ENCODE measurements around the gene UBE2B.
"Not testable (repeated sequence)": the region's sequence is repeated elsewhere in the genome, so short reads cannot be mapped to it uniquely, and the experiment has no call there.

The UBE2B gene

DNA sequence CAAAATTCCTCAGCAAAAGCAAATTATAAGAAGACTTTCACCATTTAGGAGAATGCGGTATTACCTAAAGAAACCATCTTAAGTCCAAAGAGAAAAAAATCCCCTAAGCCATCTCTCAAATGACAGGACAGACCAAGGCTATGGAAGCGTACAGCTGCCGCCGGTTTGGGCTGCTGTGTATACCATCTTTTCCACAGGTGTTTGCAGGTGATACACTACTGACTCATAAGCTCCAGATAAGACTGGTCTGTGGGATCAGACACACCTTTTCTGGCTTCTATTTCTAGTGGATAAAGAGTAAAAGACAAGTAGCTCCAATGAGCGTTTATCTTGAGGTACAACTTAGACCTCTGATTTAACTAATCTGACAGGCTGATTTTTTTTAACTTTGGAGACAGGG is 32.6 kb downstream of the UBE2B start:
- FAIRE-seq, result no peak

- no peak for FAIRE-seq
These were observed 35.0 kb downstream of the UBE2B start for GRCh38 chr5:134406390-134406789.

- no peak for FAIRE-seq
These were observed 38.0 kb downstream of the UBE2B start for GRCh38 chr5:134409321-134409720.

- no peak for FAIRE-seq
These were observed 39.5 kb downstream of the UBE2B start for GRCh38 chr5:134410822-134411221.

- FAIRE-seq, result no peak
These were observed 39.8 kb downstream of the UBE2B start for GRCh38 chr5:134411228-134411545.

DNA sequence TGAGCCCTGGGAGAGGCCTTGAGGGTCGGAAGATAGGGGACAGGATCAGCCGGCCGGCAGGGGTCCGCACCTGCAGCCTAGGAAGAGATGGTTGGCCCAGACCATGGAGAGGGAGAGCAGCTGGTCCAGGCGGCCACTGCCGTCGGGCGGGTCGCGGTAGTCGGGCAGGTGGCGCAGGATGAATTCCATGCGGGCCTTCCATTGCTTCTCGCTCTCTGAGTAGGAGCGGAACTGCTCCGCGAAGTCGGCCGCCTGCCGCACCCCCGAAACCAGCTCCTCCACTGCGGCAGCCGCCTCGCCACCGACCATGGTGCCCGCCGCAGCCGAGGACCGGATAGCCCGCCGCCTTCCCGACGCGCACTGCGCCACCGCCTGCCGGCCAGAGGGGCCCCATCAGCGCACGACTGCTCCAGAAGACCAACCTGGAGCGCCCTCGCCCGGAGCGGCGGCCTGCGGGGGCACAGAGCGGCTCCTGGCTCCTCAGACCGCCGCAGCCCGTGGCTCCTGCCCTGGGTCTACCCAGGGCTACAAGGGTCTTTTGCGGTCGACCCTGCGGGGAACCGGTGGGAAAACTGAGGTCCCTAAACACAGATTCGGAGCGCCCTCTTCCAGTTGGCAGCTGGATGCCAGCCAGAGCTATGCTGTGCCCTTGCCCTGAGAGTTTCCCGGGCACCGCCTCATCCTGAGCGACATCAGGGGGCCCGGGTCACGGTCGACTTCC is 40.3 kb downstream of the UBE2B start, which contains the start of gene CDKN2AIPNL:
CDKN2AIPNL (minus strand) TSS at position 336 of the 721 bp plus-strand sequence; CDS start at position 309, 27 bp downstream.
- no peak for FAIRE-seq

GRCh38 chr5:134413046-134413445 is 41.7 kb downstream of the UBE2B start:
- no peak for FAIRE-seq

DNA sequence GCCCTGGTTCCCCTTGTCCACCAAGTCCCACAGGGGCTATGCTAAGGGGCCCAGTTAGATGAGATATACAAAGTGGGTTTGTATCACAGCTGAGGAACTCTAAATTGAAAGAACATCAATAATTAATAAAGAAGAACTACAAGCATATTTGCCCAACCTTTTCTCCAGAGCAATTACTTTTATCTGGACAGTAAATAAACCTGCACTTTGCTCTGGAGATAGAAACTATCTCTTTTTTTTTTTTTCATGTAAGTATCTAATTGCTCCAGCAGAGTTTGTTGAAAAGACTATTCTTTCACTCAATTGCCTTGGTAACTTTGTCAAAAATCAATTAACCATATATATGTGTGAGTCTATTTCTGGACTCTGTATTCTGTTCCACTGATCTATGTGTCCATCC is 46.3 kb downstream of the UBE2B start:
- FAIRE-seq, result no peak

GRCh38 chr5:134418958-134419357 is 47.6 kb downstream of the UBE2B start:
- FAIRE-seq, result no peak

DNA sequence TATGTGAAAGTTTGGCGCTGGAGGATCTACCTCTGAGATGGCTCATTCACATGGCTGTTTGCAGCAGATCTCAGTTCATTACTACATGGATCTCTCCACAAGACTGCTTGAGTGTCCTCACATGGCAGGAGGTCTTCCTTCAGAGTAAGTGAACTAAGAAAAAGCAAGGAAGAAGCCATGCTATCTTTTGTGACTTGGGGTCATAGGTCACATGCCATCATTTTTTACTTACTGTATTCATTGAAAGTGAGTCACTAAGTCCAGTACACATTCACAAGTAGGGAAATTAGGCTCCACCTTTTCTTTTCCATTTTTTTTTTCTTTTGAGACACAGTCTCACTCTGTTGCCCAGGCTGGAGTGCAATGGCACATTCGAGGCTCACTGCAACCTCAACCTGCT is 49.0 kb downstream of the UBE2B start:
- FAIRE-seq, result no peak

GRCh38 chr5:134421038-134421437 is 49.7 kb downstream of the UBE2B start:
- FAIRE-seq, result not testable (repeated sequence)

DNA sequence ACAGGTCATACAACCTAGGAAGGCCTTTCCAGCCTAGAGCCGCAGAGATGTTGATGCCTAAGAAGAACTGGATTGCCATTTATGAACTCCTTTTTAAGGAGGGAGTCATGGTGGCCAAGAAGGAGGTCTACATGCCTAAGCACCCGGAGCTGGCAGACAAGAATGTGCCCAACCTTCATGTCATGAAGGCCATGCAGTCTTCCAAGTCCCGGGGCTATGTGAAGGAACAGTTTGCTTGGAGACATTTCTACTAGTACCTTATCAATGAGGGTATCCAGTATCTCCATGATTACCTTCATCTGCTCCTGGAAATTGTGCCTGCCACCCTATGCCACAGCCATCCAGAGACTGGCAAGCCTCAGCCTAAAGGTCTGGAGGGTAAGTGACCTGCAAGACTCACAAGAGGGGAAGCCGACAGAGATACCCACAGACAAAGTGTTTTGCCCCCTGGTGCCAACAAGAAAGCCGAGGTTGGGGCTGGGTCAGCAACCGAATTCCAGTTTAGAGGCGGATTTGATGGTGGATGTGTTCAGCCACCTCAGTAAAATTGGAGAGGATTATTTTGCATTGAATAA is 51.5 kb downstream of the UBE2B start:
- no peak for FAIRE-seq

GRCh38 chr5:134423376-134423775 is 52.0 kb downstream of the UBE2B start:
- FAIRE-seq, result no peak

- no peak for FAIRE-seq
These were observed 55.0 kb downstream of the UBE2B start for GRCh38 chr5:134426361-134426760.

DNA sequence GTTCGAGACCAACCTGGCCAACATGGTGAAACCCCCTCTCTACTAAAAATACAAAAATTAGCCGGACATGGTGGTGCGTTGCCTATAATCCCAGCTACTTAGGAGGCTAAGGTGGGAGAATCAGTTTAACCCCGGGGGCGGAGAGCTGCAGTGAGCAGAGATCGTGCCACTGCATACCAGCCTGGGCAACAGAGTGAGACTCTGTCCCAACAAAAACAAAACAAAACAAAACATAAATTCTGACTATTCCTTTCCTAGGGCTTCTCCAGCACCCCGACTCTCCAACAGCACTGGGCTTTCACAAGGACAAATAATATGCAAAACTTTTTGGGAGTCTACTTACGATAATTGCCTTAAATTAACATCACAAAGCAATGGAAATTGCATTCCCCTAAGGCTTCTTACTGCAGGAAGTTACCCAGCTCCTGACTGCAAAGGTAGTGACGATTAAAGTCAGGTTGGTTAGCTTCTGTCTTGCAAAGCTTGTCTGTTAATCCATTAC is 56.2 kb downstream of the UBE2B start:
- no peak for FAIRE-seq

- FAIRE-seq, result no peak
These were observed 58.7 kb downstream of the UBE2B start for GRCh38 chr5:134430001-134430569.

DNA sequence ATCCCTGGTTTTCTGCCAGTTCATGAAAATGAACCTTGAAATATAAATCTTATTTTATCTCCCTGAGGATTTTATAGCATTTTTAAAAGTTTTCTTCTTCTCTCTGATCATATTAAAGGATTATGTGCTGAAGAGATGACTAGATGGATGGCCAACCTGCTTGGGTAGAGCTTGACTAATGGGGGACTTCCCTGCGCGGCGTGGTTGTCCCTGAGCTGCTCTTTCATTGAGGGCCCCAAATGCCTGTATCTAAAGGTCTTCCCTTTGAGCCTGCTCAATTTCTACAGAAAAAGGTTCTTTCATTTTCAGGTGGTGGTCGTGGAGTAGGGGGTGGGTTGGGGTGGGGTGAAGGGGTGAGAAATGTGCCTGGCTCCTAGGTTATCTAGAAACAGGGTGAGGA is 60.8 kb downstream of the UBE2B start:
- no peak for FAIRE-seq

- no peak for FAIRE-seq
These were observed 61.4 kb downstream of the UBE2B start for GRCh38 chr5:134432677-134433359.

DNA sequence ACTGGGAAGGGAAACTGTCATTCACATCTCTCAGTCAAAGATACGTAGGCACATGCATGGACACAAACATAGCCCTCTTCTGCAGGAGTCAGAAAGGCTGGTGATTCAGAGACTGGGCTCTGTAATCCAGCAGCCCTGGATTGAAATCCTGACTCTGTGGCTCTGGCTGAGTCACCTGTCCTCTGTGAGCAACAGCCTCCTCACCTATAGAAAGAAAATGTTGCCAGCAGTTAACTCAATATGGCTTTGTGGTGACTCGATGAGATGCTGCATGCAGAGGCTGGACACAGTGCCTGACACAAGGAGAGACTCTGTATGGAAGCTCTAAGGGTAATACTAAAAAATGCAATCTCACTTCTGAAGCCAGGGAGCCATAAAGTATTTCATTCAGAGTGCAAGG is 64.2 kb downstream of the UBE2B start:
- no peak for FAIRE-seq

GRCh38 chr5:134436523-134437339 is 65.4 kb downstream of the UBE2B start:
- FAIRE-seq, result no peak

DNA sequence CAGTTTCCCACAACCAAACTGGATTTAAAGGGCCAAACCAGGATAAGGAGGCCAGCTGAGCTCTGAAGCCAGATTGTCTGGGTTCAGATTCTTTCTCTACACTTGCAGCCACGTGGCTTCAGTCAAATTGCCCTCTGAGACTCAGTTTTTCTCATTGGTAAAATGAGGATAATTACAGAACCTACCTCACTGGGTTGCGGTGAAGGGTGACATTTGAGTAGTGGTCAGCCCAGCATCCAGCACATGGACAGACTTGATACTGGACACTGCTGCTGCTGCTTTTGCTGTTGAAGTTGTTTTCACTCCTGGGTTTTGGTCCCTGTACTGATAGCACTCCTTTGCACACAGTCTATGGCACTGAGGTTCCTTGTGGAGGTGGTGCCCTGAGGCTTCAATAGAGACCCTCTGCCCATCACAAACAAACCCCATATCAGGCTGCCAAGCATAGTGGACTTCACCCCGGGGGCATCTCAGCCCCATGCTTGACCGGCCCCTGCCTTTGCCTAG is 66.0 kb downstream of the UBE2B start:
- FAIRE-seq, result no peak

DNA sequence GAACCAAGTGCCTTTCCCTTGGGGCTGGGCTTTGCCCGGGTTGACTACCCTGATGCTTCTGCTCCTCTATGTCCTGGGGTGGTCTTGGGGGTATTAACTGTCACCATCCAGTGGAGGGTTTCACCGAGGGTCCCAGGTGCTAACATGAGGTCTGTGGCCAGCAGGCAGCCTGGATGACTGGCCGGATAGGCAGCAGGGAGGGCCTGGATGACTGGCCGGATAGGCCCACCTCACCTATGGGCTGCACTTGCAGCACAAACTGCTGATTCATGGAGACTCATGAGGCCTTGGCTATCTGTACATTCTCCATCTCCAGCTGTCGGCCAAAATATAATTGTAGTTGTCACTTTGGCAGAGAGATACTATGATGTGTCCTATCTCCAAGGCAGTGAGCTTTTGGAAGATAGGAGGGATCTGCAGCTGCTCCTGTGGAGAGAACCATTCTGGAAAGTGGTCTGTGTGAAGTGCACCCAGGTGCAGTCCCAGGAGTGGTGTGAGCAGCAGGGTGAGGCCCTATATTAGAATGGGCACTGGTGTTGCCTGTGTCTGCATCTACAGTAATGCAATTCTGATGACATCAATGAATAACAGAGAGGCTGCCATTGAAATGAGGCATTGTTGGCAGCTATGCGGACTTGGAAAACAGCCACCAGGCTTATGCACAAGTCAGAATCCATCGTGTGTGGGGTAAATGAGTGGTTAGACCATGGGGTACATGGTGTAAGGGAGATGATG is 66.6 kb downstream of the UBE2B start:
- no peak for FAIRE-seq
